CD14-positive monocyte (primary cell): ENCODE measurements around the gene RIPK1. TPM values are rescaled to one million over a fixed set of nuclear protein-coding genes. Genes with fewer than 3 reads are reported as not detected.
A peak's percentile ranks its signal among the peaks of the same experiment; 100 is the strongest.

Experiments
- DNase-seq, 3 donors: peaks; one replicate each; pipeline ENCODE4 v3.0.0-alpha.2; 2011 to 2022
- H2AFZ ChIP-seq: 2 replicates; pipeline ENCODE4 v1.6.0; 2012; ENCODE audit warnings: mild to moderate bottlenecking, low read depth, low read length, inconsistent platforms; ENCODE audit not compliant: insufficient read depth, poor library complexity, severe bottlenecking
- H3K27ac ChIP-seq, 2 donors: 1 replicate in 1 of 2; 2 replicates in 1 of 2; pipeline ENCODE4 v1.5.1; 2012 to 2013; ENCODE audit warnings: low read length in 2 of 2, control low read depth in 1 of 2, inconsistent platforms in 1 of 2, low read depth in 1 of 2, mild to moderate bottlenecking in 1 of 2
- H3K27me3 ChIP-seq, 2 donors: one replicate each; pipeline versions ENCODE4 v1.6.0 to v1.6.1; 2011 to 2013; ENCODE audit warnings: low read length in 2 of 2; ENCODE audit not compliant: control insufficient read depth in 2 of 2, insufficient read depth in 2 of 2
- H3K36me3 ChIP-seq, 2 donors: replicated peaks in 1 of 2; 1 replicate in 1 of 2; 2 replicates in 1 of 2; pipeline versions ENCODE4 v1.5.1 to v1.6.1; 2012 to 2013; ENCODE audit warnings: low read length in 2 of 2, control low read depth in 1 of 2, inconsistent platforms in 1 of 2, mild to moderate bottlenecking in 1 of 2; ENCODE audit not compliant: insufficient read depth in 2 of 2, control insufficient read depth in 1 of 2
- H3K4me1 ChIP-seq, 2 donors: 1 replicate in 1 of 2; 2 replicates in 1 of 2; pipeline versions ENCODE4 v1.5.1 to v1.6.1; 2012 to 2013; ENCODE audit warnings: low read length in 2 of 2, control low read depth in 1 of 2, inconsistent platforms in 1 of 2, mild to moderate bottlenecking in 1 of 2, moderate library complexity in 1 of 2; ENCODE audit not compliant: insufficient read depth in 2 of 2, control insufficient read depth in 1 of 2
- H3K4me2 ChIP-seq: replicated peaks from 2 replicates; pipeline ENCODE3; 2012; ENCODE audit warnings: low read length, moderate library complexity, mild to moderate bottlenecking; ENCODE audit not compliant: poor library complexity, severe bottlenecking; ENCODE audit errors: extremely low read depth
- H3K4me3 ChIP-seq, 3 experiments: fragments of 200-600 bp in 1 of 3; sonication (generic) in 1 of 3; replicated peaks in 1 of 3; 1 replicate in 2 of 3; 2 replicates in 1 of 3; pipeline ENCODE4 v1.5.1; 2011 to 2013; ENCODE audit warnings: low read length in 3 of 3, mild to moderate bottlenecking in 3 of 3, control low read depth in 2 of 3, low read depth in 2 of 3, inconsistent platforms in 1 of 3, moderate library complexity in 1 of 3
- H3K79me2 ChIP-seq: 2 replicates; pipeline ENCODE4 v1.6.0; 2012; ENCODE audit warnings: mild to moderate bottlenecking, control low read depth, inconsistent platforms, low read length, moderate library complexity; ENCODE audit not compliant: insufficient read depth
- H3K9ac ChIP-seq: 2 replicates; pipeline ENCODE4 v1.6.0; 2017; ENCODE audit warnings: low read length, mild to moderate bottlenecking; ENCODE audit not compliant: insufficient read depth, poor library complexity, severe bottlenecking
- H3K9me3 ChIP-seq, 2 donors: replicated peaks in 1 of 2; 1 replicate in 1 of 2; 2 replicates in 1 of 2; pipeline versions ENCODE4 v1.5.1 to v1.6.1; 2012 to 2013; ENCODE audit warnings: low read length in 2 of 2, control low read depth in 1 of 2; ENCODE audit not compliant: control insufficient read depth in 1 of 2, insufficient read depth in 1 of 2
- H4K20me1 ChIP-seq: 2 replicates; pipeline ENCODE4 v1.6.0; 2012; ENCODE audit warnings: mild to moderate bottlenecking, low read length, control low read depth, moderate library complexity; ENCODE audit not compliant: insufficient read depth
- H3K27ac Mint-ChIP-seq, 7 donors: one replicate each; pipeline ENCODE4 v1.8.0; 2020; ENCODE audit warnings: mild to moderate bottlenecking in 7 of 7, mixed read lengths in 7 of 7, moderate library complexity in 6 of 7, inconsistent platforms in 2 of 7
- H3K27me3 Mint-ChIP-seq, 3 donors: one replicate each; pipeline ENCODE4 v1.8.0; 2021 to 2022; ENCODE audit warnings: low read depth in 3 of 3, mild to moderate bottlenecking in 3 of 3, mixed read lengths in 3 of 3, moderate library complexity in 3 of 3, inconsistent platforms in 1 of 3
- H3K36me3 Mint-ChIP-seq, 2 donors: one replicate each; pipeline ENCODE4 v1.8.0; 2020; ENCODE audit warnings: mixed read lengths in 2 of 2, inconsistent platforms in 1 of 2, mild to moderate bottlenecking in 1 of 2
- H3K4me1 Mint-ChIP-seq: one replicate; pipeline ENCODE4 v1.8.0; 2020; ENCODE audit warnings: mild to moderate bottlenecking, mixed read lengths
- H3K4me3 Mint-ChIP-seq, 2 donors: one replicate each; pipeline ENCODE4 v1.8.0; 2020; ENCODE audit warnings: mild to moderate bottlenecking in 2 of 2, mixed read lengths in 2 of 2, moderate library complexity in 1 of 2
- H3K9me3 Mint-ChIP-seq, 7 donors: one replicate each; pipeline ENCODE4 v1.8.0; 2020 to 2022; ENCODE audit warnings: mixed read lengths in 7 of 7, mild to moderate bottlenecking in 6 of 7, moderate library complexity in 6 of 7, inconsistent platforms in 2 of 7
- CTCF ChIP-seq: fragments of 200-600 bp; IDR thresholded peaks from one replicate; pipeline ENCODE4 v1.8.0; 2022; ENCODE audit warnings: antibody characterized with exemption, mild to moderate bottlenecking
- WGBS: methylation state at CpG from one replicate; pipeline ENCODE4 v1.1.5; 2013; ENCODE audit warnings: missing lambda C conversion rate; ENCODE audit not compliant: insufficient coverage; 5-methylcytosine and 5-hydroxymethylcytosine counted together
- intact Hi-C, 2 donors: fragments of 100-400 bp; cut with micrococcal nuclease; formaldehyde crosslinking; loops; one replicate each; pipeline versions ENCODE4 v1.15.0 to v1.15.1; 2023
- polyA plus RNA-seq, 3 donors: library from polyadenylated mRNA; depleted of rRNA in 1 of 3; unstranded in 2 of 3; stranded (reverse) in 1 of 3; fragments of 300-500 nt in 2 of 3; fragments of >200 nt in 1 of 3; fragmentation: Illumina TruSeq in 2 of 3; gene quantifications; 1 replicate in 2 of 3; 2 replicates in 1 of 3; pipeline ENCODE4 v1.2.3, GENCODE V29; 2012 to 2021

The RIPK1 gene
- polyA plus RNA-seq, 3 donors, result 6.0 to 9.6 (median 9.6) TPM

- intact Hi-C loops, result no loop called here
- WGBS, result 93% methylated on average over 3 of the region's 4 CpGs
- no peak overlapping the region for H3K4me3 Mint-ChIP-seq
- Histone ChIP-seq H3K9ac (no peak overlapping the region), H3K27ac (peak overlapping the region in 1 of 2 donors; percentile 14), H3K9me3 (no peaks in the 10 kb centered on the region), H2AFZ (no peak overlapping the region), H3K4me2 (no peak overlapping the region), H3K79me2 (no peaks in the 10 kb centered on the region), H3K4me3 (no peak overlapping the region), H3K4me1 (no peaks in the 10 kb centered on the region), H3K27me3 (no peaks in the 10 kb centered on the region), H4K20me1 (peaks cover 46% of the 10 kb centered on the region), H3K36me3 (peaks cover 63 to 72% of the 10 kb centered on the region in 2 donors)
- peak overlapping the region in 1 of 7 donors; percentile 46 for H3K27ac Mint-ChIP-seq
- H3K4me1 Mint-ChIP-seq, result no peaks in the 10 kb centered on the region
- DNase-seq, result no peak
- H3K36me3 Mint-ChIP-seq, result peaks cover 60 to 67% of the 10 kb centered on the region in 2 donors
- H3K27me3 Mint-ChIP-seq, result no peaks in the 10 kb centered on the region
- TF ChIP-seq CTCF, result no peak
- no peaks in the 10 kb centered on the region for H3K9me3 Mint-ChIP-seq
These were observed 20.2 kb downstream of the RIPK1 start for GRCh38 chr6:3088446-3088845.

GRCh38 chr6:3088968-3089367 is 20.7 kb downstream of the RIPK1 start:
- H3K79me2 ChIP-seq, result no peaks in the 10 kb centered on the region
- no peak overlapping the region for H2AFZ ChIP-seq

More at GRCh38 chr6:3088968-3089367, 20.7 kb downstream of the RIPK1 start:
- Histone ChIP-seq H3K9me3 (no peaks in the 10 kb centered on the region), H3K4me2 (no peak overlapping the region), H3K9ac (no peak overlapping the region), H4K20me1 (peaks cover 41% of the 10 kb centered on the region), H3K27me3 (no peaks in the 10 kb centered on the region), H3K4me3 (no peak overlapping the region), H3K36me3 (peaks cover 60 to 69% of the 10 kb centered on the region in 2 donors), H3K27ac (peak overlapping the region in 1 of 2 donors; percentile 14), H3K4me1 (no peaks in the 10 kb centered on the region)
- no CpG with 5 or more reads among the region's 4 CpGs for WGBS
- Mint-ChIP-seq H3K9me3 (no peaks in the 10 kb centered on the region), H3K27me3 (no peaks in the 10 kb centered on the region), H3K27ac (peak overlapping the region in 2 of 7 donors; percentile 8 to 30), H3K4me3 (no peak overlapping the region), H3K36me3 (peaks cover 56 to 63% of the 10 kb centered on the region in 2 donors), H3K4me1 (no peaks in the 10 kb centered on the region)
- TF ChIP-seq CTCF, result no peak
- intact Hi-C loops, result no loop called here
- no peak for DNase-seq
